Mesenteric fat pad (tissue), 1 donor: ENCODE measurements around the gene KDELR3. TPM values are rescaled to one million over a fixed set of nuclear protein-coding genes. Genes with fewer than 3 reads are reported as not detected.

Experiments used
- DNase-seq: peaks from one replicate; pipeline ENCODE4 v3.0.0-alpha.2; 2020; ENCODE audit warnings: low spot score
- total RNA-seq: library from RNA; stranded (reverse); fragmentation: NEBNext Ultra II Directional; extraction: Animal tissue kit (Norgen Biotek cat#: 25700); gene quantifications from one replicate; pipeline ENCODE4 v1.2.1, GENCODE V29; 2021
- donor health status: DM: yes; HTN: yes; CAD: no.

Gene KDELR3
- total RNA-seq, 1 donor from 2014 or later, result 19.0 TPM

GRCh38 chr22:38481871-38482332, 14.0 kb downstream of the KDELR3 start:
- no peak for DNase-seq

GRCh38 chr22:38482662-38483308, 14.9 kb downstream of the KDELR3 start:
- DNase-seq, result no peak

GRCh38 chr22:38484244-38484643, 16.3 kb downstream of the KDELR3 start:
- DNase-seq, result no peak

GRCh38 chr22:38485783-38486182, 17.9 kb downstream of the KDELR3 start:
- DNase-seq, result no peak

- no peak for DNase-seq
These were observed 20.1 kb downstream of the KDELR3 start for GRCh38 chr22:38487946-38488345.

- DNase-seq, result no peak
These were observed 21.2 kb downstream of the KDELR3 start for GRCh38 chr22:38489142-38489541.

- DNase-seq, result no peak
These were observed 21.8 kb downstream of the KDELR3 start for GRCh38 chr22:38489561-38490145.

GRCh38 chr22:38490475-38490874, 22.6 kb downstream of the KDELR3 start:
- no peak for DNase-seq

- no peak for DNase-seq
These were observed 23.0 kb downstream of the KDELR3 start for GRCh38 chr22:38490915-38491314.

- DNase-seq, result no peak
These were observed 23.9 kb downstream of the KDELR3 start for GRCh38 chr22:38491707-38492348.

GRCh38 chr22:38494498-38494897, 26.6 kb downstream of the KDELR3 start:
- no peak for DNase-seq

GRCh38 chr22:38494939-38495338, 27.0 kb downstream of the KDELR3 start:
- DNase-seq, result no peak

- no peak for DNase-seq
These were observed 30.0 kb downstream of the KDELR3 start for GRCh38 chr22:38497869-38498268.

GRCh38 chr22:38501797-38502672, 34.1 kb downstream of the KDELR3 start:
- no peak for DNase-seq

- DNase-seq, result no peak
These were observed 35.1 kb downstream of the KDELR3 start for GRCh38 chr22:38503021-38503420.

GRCh38 chr22:38504731-38505540, 37.0 kb downstream of the KDELR3 start:
- DNase-seq, result no peak

- DNase-seq, result peak; percentile 93
These were observed 37.7 kb downstream of the KDELR3 start for GRCh38 chr22:38505541-38506117.

GRCh38 chr22:38506118-38506962, 38.4 kb downstream of the KDELR3 start, which contains the start of gene DDX17:
Gene DDX17, minus strand, starts transcription at chr22:38506311.
- peak; percentile 97 for DNase-seq

GRCh38 chr22:38510416-38510970, 42.6 kb downstream of the KDELR3 start:
- no peak for DNase-seq
